NCI-H2196 (cell line): ENCODE results near the gene RNF130.
A peak's percentile ranks its signal among the peaks of the same experiment; 100 is the strongest.

Experiments
- DNase-seq: peaks from one replicate; lab custom pipeline; 2025; ENCODE audit not compliant: unreplicated experiment; lab: John Stamatoyannopoulos, UW

Gene RNF130

GRCh38 chr5:180086816-180087399, 15.3 kb upstream of the RNF130 start:
- no peak for DNase-seq

DNA sequence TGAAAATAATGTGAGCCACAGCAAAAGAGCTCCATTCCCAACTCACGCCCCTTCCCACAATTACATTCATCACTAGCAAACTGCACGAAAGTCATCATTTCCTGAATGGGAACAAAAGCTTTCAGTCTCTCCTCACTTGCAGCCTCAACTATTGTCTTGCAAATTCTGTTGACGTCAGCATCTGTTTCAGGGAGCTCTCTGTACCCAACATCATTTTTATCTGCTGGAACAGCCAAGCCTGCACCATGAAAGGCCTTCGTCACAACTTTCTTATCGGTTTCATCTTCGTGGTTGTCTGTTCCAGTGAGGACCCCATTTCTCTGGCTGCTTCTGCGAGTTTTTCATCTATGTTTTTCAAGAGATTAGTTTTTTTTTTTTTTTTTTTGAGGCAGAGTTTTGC, 14.3 kb upstream of the RNF130 start:
- DNase-seq = no peak

DNA sequence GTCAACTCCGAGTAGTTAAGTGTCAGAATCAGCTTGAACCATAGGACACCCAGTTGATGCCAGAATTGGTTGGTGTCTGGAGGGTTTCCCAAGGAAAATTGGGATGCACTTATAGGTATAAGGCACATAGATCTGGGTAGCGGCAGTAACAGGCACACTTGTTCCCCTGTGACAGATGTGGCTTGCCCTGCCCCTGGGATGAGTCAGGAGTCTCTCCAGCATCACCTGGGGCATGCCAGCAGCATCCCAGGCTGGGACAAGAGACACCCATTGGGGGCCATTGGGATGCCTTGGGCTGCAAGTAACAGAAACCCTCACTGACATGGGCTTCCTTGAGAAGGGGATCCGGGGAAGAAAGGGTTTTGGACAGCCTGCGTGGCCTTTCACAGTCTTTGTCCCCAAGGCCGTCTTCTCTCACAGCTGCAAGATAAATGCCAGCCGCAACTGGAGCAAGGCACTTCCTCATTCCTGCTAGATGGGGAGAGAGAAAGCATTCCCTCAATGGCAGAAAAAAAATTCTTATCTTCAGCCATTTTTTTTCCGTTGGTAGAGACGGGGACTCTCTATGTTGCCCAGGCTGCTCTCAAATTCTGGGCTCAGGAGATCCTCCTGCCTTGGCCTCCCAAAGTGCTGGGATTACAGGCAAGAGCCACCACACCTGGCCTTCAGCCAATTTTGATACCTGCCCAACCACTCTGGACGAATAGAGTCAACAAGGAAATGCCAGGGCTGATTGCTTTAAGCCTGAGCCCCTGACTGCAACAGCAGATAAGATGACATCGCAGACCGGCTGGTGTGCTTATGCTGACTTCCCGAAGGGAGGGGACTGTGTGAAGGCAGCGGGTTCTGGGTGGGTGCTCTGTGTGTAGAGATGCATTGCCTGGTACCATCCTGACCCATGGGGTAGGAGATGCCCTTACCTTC, 13.3 kb upstream of the RNF130 start:
- DNase-seq = peak; percentile 87

- DNase-seq = no peak
Observed at GRCh38 chr5:180083529-180084060, 12.0 kb upstream of the RNF130 start.

- no peak for DNase-seq
Observed at GRCh38 chr5:180082633-180083420, 11.3 kb upstream of the RNF130 start.

DNA sequence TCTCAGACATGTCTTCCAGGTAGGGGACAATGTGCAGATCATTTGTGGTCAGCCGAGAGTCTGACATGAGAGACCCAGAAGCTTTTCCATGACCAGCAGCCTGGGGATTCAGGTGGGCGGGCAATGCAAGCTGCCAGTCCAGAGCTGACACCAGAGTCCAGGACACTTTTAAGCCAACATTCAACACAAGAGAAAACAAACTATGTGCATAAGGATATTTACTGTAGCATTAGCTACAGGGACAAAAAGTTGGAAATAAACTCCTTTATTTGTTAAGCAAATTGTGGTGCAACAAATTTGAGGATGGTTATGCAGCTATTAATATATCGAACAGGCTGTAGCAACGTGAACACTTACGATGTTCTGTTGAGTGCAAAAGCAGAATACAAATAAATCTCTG, 9.9 kb upstream of the RNF130 start:
- DNase-seq = no peak

DNA sequence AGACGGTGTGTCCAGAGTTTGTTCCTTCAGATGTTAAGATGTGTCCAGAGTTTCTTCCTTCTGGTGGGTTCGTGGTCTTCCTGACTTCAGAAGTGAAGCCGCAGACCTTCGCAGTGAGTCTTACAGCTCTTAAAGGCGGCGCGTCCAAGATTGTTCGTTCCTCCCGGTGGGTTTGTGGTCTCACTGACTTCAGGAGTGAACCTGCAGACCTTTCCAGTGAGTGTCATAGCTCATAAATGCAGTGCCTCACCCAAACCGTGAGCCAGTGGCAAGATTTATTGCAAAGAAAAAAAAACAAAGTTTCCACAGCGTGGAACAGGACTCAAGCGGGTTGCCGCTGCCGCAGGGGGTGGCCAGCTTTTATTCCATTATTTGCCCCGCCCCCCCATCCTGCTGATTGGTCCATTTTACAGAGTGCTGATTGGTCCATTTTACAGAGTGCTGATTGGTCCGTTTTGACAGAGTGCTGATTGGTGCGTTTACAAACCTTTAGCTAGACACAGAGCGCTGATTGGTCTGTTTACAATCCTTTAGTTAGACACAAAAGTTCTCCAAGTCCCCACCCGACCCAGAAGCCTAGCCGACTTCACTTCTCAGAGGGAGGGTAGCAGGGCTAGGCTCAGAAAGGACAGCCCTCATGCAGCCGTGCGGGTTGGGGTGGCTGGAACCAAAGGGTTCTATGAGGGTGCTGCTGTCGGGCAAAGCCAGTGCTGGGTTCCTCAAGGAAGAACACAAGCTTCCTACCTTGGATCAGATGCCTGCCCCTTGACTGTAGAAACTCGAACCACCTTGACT, 9.1 kb upstream of the RNF130 start:
- no peak for DNase-seq

GRCh38 chr5:180079702-180080466, 8.3 kb upstream of the RNF130 start:
- DNase-seq = no peak

GRCh38 chr5:180078348-180078747, 6.8 kb upstream of the RNF130 start:
- DNase-seq = no peak

- DNase-seq = no peak
Observed at GRCh38 chr5:180077594-180078284, 6.2 kb upstream of the RNF130 start.

DNA sequence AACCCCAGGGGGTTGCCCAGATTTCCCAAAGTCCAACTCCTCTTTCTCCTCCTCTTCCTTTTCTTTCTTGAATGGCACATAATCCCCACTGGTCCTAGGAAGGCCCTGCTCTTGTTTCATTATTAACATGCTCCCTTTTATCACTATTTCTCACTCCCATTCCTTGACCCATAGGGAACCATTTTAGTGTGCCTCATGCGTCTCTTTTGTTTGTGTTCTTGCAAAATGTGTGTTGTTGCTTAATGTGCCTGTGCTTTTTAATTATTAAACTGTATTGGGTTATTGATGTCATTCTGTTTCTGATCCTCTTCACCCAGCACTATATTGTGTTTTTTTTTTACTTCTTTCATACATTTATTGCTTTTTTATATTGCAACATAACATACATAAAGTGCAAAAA, 4.1 kb upstream of the RNF130 start:
- DNase-seq = no peak

- no peak for DNase-seq
Observed at GRCh38 chr5:180074462-180074861, 2.9 kb upstream of the RNF130 start.

DNA sequence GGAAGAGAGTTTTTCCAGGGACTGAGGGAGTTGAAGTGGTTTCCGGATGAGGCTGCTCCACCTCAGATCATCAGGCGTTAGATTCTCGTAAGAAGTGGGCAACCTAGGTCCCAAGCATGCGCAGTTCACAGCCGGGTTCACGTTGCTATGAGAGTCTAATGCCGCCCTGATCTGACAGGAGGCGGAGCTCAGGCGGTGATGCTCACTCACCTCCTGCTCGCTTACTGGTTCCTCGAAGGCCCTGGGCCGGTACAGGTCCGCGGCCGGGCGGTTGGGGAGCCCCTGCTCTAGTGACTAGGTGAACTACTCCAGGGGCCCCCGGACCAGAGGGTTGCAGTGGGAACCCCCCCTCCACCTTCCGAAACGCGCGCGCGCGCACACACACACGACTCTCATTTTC, 997 bp upstream of the RNF130 start:
- DNase-seq = peak; percentile 29

GRCh38 chr5:180072256-180072548, 643 bp upstream of the RNF130 start:
- DNase-seq = no peak

DNA sequence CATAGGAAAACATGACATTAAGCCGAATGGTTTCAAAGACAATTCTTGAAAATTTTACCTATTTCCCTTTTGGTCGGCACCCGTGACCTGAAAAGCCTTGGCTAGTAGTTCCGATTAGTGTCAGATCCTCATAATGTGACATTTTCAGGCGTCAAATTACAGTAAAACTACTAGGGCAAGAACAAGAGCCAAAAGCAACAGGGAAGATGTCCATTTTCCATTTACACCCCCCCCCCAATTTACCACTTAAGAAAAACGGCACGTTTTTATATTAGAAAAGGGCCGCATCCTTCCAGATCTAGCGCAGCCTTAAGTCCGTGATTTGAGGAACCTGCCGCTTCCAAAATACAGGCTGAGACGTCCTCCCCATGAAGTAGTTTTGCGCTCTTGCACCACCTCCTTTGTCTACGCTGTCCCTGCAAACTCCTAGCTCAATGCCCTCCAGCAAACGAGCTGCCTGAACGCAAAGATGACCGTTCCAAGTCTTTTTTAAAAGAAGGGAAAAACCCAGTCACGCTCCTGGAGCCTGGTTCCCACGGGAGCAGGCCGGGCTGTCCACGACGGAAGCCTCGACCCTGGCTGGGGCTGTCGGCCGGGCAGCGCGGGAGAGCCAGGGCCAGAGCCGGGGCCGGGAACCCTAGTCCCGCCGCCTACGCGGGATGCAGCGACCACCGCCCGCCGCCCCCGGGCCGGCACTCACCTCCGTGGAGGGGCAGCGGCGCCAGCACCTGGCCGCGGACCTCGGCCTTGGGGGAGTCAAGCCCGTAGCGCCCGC, 616 bp downstream of the RNF130 start:
- no peak for DNase-seq

DNA sequence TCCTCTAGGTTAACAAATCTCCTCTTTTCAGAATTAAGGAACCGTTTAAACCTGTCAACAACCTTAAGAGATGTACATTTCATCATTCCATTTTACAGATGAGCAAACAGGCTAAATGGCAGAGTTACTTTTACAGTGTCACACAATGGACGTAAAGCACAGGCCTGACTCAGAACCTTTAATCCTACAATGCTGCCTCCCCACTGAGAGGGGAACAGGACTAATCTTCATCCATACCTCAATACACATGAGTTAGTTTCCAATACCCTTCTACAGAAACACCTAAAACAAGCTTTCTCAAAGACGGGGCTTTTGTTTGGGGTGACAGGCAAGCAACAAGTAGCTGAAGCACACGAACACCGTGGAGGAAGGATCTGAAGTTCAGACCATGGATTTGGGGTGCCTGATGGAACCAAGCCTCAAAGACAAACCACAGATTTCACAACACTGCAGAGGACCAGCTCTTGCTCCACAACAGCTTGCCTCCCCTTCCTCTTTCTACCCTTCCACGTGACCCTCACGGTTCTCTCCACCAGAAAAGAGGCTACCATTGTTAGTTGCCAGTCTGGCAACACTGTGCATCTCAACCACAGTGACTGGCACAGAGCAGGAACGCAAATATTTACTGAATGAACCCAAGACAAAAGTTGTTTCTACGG, 1.8 kb downstream of the RNF130 start:
- no peak for DNase-seq

DNA sequence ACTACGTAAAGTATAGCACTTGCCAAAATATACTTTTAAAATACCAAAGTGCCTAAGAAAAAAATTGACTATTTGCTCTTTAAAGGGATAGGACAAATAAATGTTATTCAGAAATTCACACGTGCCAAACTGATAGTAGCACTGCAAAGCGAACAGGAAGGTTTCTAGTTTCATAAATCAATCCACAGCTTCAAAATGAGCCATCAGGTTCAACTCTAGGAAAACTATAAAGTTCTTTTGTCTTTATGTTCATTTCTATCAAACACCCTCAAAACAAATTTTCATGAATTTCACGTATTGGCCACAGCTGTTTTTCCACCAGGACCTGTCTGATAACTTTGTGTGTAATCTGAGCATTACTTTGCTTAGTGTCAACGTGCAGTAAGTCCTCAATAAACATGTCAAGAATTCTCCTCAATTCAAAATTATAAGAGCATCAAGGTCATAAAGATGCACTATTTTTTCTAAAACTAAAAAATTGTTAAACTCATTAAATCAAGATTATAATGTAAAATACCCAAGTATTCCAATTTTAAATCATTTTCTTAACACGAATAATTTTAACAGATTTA, 3.0 kb downstream of the RNF130 start:
- no peak for DNase-seq

GRCh38 chr5:180067986-180068385, 3.6 kb downstream of the RNF130 start:
- DNase-seq = no peak
